H1 (cell line): ENCODE data around the gene LRRTM3. TPM values are rescaled to one million over a fixed set of nuclear protein-coding genes. Genes with fewer than 3 reads are reported as not detected.

Experiments used
- CTCF ChIA-PET: fragments of 300-600 bp; sonication (Branson Sonifier 250); formaldehyde crosslinking; loops from one replicate; lab custom pipeline; 2021; ENCODE audit not compliant: partially characterized antibody; lab: Charles Lee
- POLR2A ChIA-PET: fragments of 300-600 bp; sonication (Branson Sonifier 250); formaldehyde crosslinking; loops from one replicate; lab custom pipeline; 2021; ENCODE audit warnings: inconsistent platforms; ENCODE audit not compliant: partially characterized antibody; lab: Charles Lee
- DNase-seq, 2 experiments: peaks; one replicate each; pipeline versions ENCODE4 v3.0.0 to v3.0.0-alpha.2; 2010 to 2022; ENCODE audit warnings: low spot score in 2 of 2, low read depth in 1 of 2, mixed read lengths in 1 of 2
- FAIRE-seq: peaks from 2 replicates; lab custom pipeline; 2011; peaks lifted over from hg19 to GRCh38; lab: Jason Lieb, UNC
- H2AFZ ChIP-seq: 2 replicates; pipeline ENCODE4 v1.8.1; 2012; ENCODE audit warnings: low read length, inconsistent platforms
- H2AK5ac ChIP-seq: 2 replicates; pipeline ENCODE4 v1.6.1; 2013; ENCODE audit warnings: low read depth, low read length
- H2BK120ac ChIP-seq: replicated peaks from 2 replicates; pipeline ENCODE3; 2013; ENCODE audit warnings: low read depth, low read length, inconsistent platforms
- H2BK12ac ChIP-seq: 2 replicates; pipeline ENCODE4 v1.6.1; 2013; ENCODE audit warnings: low read depth, low read length
- H2BK15ac ChIP-seq: 2 replicates; pipeline ENCODE4 v1.6.1; 2013; ENCODE audit warnings: low read length
- H2BK20ac ChIP-seq: 2 replicates; pipeline ENCODE4 v1.6.1; 2013; ENCODE audit warnings: low read length
- H2BK5ac ChIP-seq: 2 replicates; pipeline ENCODE4 v1.6.1; 2013; ENCODE audit warnings: low read depth, low read length
- H3K14ac ChIP-seq: 2 replicates; pipeline ENCODE4 v1.6.1; 2013; ENCODE audit warnings: inconsistent platforms; ENCODE audit not compliant: insufficient read length
- H3K18ac ChIP-seq: 2 replicates; pipeline ENCODE4 v1.6.1; 2013; ENCODE audit warnings: low read length; ENCODE audit errors: extremely low read depth
- H3K23ac ChIP-seq: 2 replicates; pipeline ENCODE4 v1.6.1; 2013; ENCODE audit warnings: inconsistent platforms; ENCODE audit not compliant: insufficient read length
- H3K23me2 ChIP-seq: 2 replicates; pipeline ENCODE4 v1.6.1; 2013; ENCODE audit warnings: low read depth, low read length
- H3K27ac ChIP-seq: 2 replicates; pipeline ENCODE4 v1.6.1; 2011; ENCODE audit warnings: low read depth, low read length, inconsistent platforms
- H3K27me3 ChIP-seq, 4 experiments: replicated peaks in 1 of 4; 1 replicate in 1 of 4; 2 replicates in 3 of 4; pipeline versions ENCODE4 v1.6.1 to v1.8.1; 2011 to 2013; ENCODE audit warnings: low read length in 3 of 4, mild to moderate bottlenecking in 3 of 4, inconsistent platforms in 2 of 4, mixed read lengths in 2 of 4, moderate library complexity in 1 of 4; ENCODE audit not compliant: control insufficient read depth in 3 of 4, insufficient read depth in 3 of 4; ENCODE audit errors: extremely low read depth in 1 of 4
- H3K36me3 ChIP-seq, 4 experiments: 2 replicates each; pipeline versions ENCODE4 v1.6.1 to v1.8.1; 2011 to 2013; ENCODE audit warnings: mild to moderate bottlenecking in 4 of 4, low read length in 3 of 4, moderate library complexity in 2 of 4, control low read depth in 1 of 4, inconsistent platforms in 1 of 4; ENCODE audit not compliant: insufficient read depth in 4 of 4, control insufficient read depth in 2 of 4
- H3K4ac ChIP-seq: replicated peaks from 2 replicates; pipeline ENCODE3; 2013; ENCODE audit warnings: low read length, low read depth, mixed read lengths, inconsistent platforms; ENCODE audit not compliant: insufficient read length
- H3K4me1 ChIP-seq, 4 experiments: replicated peaks in 1 of 4; 1 replicate in 1 of 4; 2 replicates in 3 of 4; pipeline versions ENCODE4 v1.6.1 to v1.8.1; 2011 to 2013; ENCODE audit warnings: low read length in 3 of 4, inconsistent platforms in 2 of 4, mixed read lengths in 1 of 4; ENCODE audit not compliant: insufficient read depth in 4 of 4, control insufficient read depth in 3 of 4
- H3K4me2 ChIP-seq, 2 experiments: 2 replicates each; pipeline versions ENCODE4 v1.6.1 to v1.8.1; 2011 to 2013; ENCODE audit warnings: low read depth in 2 of 2, low read length in 2 of 2, control low read depth in 1 of 2, inconsistent platforms in 1 of 2, mild to moderate bottlenecking in 1 of 2; ENCODE audit not compliant: insufficient read depth in 1 of 2
- H3K4me3 ChIP-seq, 4 experiments: fragments of 200-600, 300-600 bp in 1 of 4; sonication (generic), shearing (Covaris generic), sonication (Bioruptor Twin) in 1 of 4; 2 replicates each; pipeline versions ENCODE4 v1.5.1 to v1.8.1; 2011 to 2016; ENCODE audit warnings: low read length in 4 of 4, low read depth in 3 of 4, control low read depth in 2 of 4, inconsistent platforms in 2 of 4, mild to moderate bottlenecking in 2 of 4, mixed read lengths in 1 of 4, moderate library complexity in 1 of 4; ENCODE audit not compliant: insufficient read depth in 2 of 4; ENCODE audit errors: extremely low read depth in 1 of 4
- H3K56ac ChIP-seq: replicated peaks from 2 replicates; pipeline ENCODE3; 2013; ENCODE audit warnings: low read depth, mild to moderate bottlenecking, mixed read lengths, low read length, inconsistent platforms; ENCODE audit not compliant: insufficient read length
- H3K79me1 ChIP-seq: 2 replicates; pipeline ENCODE4 v1.6.1; 2013; ENCODE audit warnings: low read depth, low read length, control low read depth
- H3K79me2 ChIP-seq, 2 experiments: 2 replicates each; pipeline versions ENCODE4 v1.6.1 to v1.8.1; 2012 to 2013; ENCODE audit warnings: low read length in 2 of 2, mild to moderate bottlenecking in 2 of 2, inconsistent platforms in 1 of 2; ENCODE audit not compliant: insufficient read depth in 2 of 2, control insufficient read depth in 1 of 2
- H3K9ac ChIP-seq, 4 experiments: replicated peaks in 1 of 4; 1 replicate in 1 of 4; 2 replicates in 3 of 4; pipeline versions ENCODE4 v1.6.1 to v1.8.1; 2011 to 2013; ENCODE audit warnings: low read depth in 3 of 4, low read length in 3 of 4, control low read depth in 2 of 4, mild to moderate bottlenecking in 2 of 4, moderate library complexity in 2 of 4, inconsistent platforms in 1 of 4; ENCODE audit errors: extremely low read depth in 1 of 4
- H3K9me3 ChIP-seq, 2 experiments: 2 replicates each; pipeline versions ENCODE4 v1.6.1 to v1.8.1; 2012 to 2013; ENCODE audit warnings: mild to moderate bottlenecking in 2 of 2, moderate library complexity in 2 of 2, control low read depth in 1 of 2, inconsistent platforms in 1 of 2, low read depth in 1 of 2, low read length in 1 of 2, mixed read lengths in 1 of 2; ENCODE audit not compliant: insufficient read depth in 2 of 2
- H4K20me1 ChIP-seq, 2 experiments: replicated peaks in 1 of 2; 2 replicates each; pipeline versions ENCODE3 to v1.8.1; 2011 to 2013; ENCODE audit warnings: inconsistent platforms in 2 of 2, low read length in 2 of 2, mild to moderate bottlenecking in 1 of 2; ENCODE audit not compliant: insufficient read depth in 2 of 2, control insufficient read depth in 1 of 2
- H4K5ac ChIP-seq: 2 replicates; pipeline ENCODE4 v1.6.1; 2013; ENCODE audit warnings: low read length, low read depth, mixed read lengths, inconsistent platforms; ENCODE audit not compliant: insufficient read length
- H4K8ac ChIP-seq: 2 replicates; pipeline ENCODE4 v1.8.0; 2013; ENCODE audit warnings: mild to moderate bottlenecking, moderate library complexity, low read length, inconsistent platforms; ENCODE audit not compliant: insufficient read depth; ENCODE audit errors: extremely low read depth
- H4K91ac ChIP-seq: replicated peaks from 2 replicates; pipeline ENCODE3; 2013; ENCODE audit warnings: low read length, mixed read lengths, inconsistent platforms; ENCODE audit not compliant: insufficient read length
- BRCA1 ChIP-seq: IDR thresholded peaks from 2 replicates; pipeline ENCODE4 v1.6.1; 2012; ENCODE audit warnings: low read depth, low read length, improper control_type of control experiment
- CBX5 ChIP-seq: fragments of 300-800, 300-1000 bp; sonication (generic); IDR thresholded peaks from 2 replicates; pipeline ENCODE4 v1.7.1; 2016; ENCODE audit warnings: antibody characterized with exemption, low read length, low read depth
- CBX8 ChIP-seq: fragments of 300-800, 300-1000 bp; sonication (generic); IDR thresholded peaks from 2 replicates; pipeline ENCODE4 v1.7.1; 2016; ENCODE audit warnings: low read depth, low read length, borderline replicate concordance
- EGR1 ChIP-seq: IDR thresholded peaks from 2 replicates; pipeline ENCODE4 v1.6.1; 2011; ENCODE audit warnings: low read depth, low read length, borderline replicate concordance
- GABPA ChIP-seq: IDR thresholded peaks from 2 replicates; pipeline ENCODE4 v1.6.1; 2011; ENCODE audit warnings: mild to moderate bottlenecking, low read length, moderate library complexity, borderline replicate concordance; ENCODE audit not compliant: insufficient read depth
- NANOG ChIP-seq: IDR thresholded peaks from 2 replicates; pipeline ENCODE4 v1.6.1; 2011; ENCODE audit warnings: low read length, low read depth, mild to moderate bottlenecking, inconsistent platforms; ENCODE audit not compliant: insufficient read depth, poor library complexity, severe bottlenecking
- RNF2 ChIP-seq: fragments of 200-900, 300-1000 bp; sonication (generic); IDR thresholded peaks from 2 replicates; pipeline ENCODE4 v1.7.1; 2016; ENCODE audit warnings: borderline replicate concordance, low read depth, mild to moderate bottlenecking, antibody characterized with exemption, low read length; ENCODE audit not compliant: poor library complexity, severe bottlenecking; ENCODE audit errors: missing control alignments
- RXRA ChIP-seq: IDR thresholded peaks from 2 replicates; pipeline ENCODE4 v1.6.1; 2011; ENCODE audit warnings: low read depth, mild to moderate bottlenecking, low read length, moderate library complexity; ENCODE audit not compliant: insufficient read depth
- TBP ChIP-seq: IDR thresholded peaks from 2 replicates; pipeline ENCODE4 v1.6.1; 2011; ENCODE audit warnings: low read depth, low read length, improper control_type of control experiment
- ZNF274 ChIP-seq: IDR thresholded peaks from 2 replicates; pipeline ENCODE4 v1.7.0; 2012; ENCODE audit warnings: low read length, borderline replicate concordance; ENCODE audit errors: extremely low read depth
- WGBS, 2 experiments: shearing (Covaris generic) in 1 of 2; methylation state at CpG; one replicate each; pipeline versions ENCODE4 v1.1.6 to v1.1.7; 2013 to 2015; ENCODE audit warnings: low lambda C conversion rate in 2 of 2, mixed read lengths in 2 of 2, inconsistent platforms in 1 of 2, low coverage in 1 of 2, missing lambda C conversion rate in 1 of 2; ENCODE audit not compliant: insufficient replicate concordance in 2 of 2, insufficient coverage in 1 of 2, insufficient read length in 1 of 2; ENCODE audit errors: extremely low coverage in 1 of 2, missing lambda C conversion rate in 1 of 2; 5-methylcytosine and 5-hydroxymethylcytosine counted together
- polyA plus RNA-seq, 7 experiments: library from polyadenylated mRNA; depleted of rRNA in 3 of 7; stranded (reverse) in 5 of 7; unstranded in 2 of 7; fragments of >200 nt in 5 of 7; fragments of 200-250 nt in 2 of 7; gene quantifications; 1 replicate in 5 of 7; 2 replicates in 1 of 7; 4 replicates in 1 of 7; pipeline versions ENCODE4 v1.2.1 to v1.2.3, GENCODE V29; 2011 to 2013; ENCODE audit warnings: missing spikeins in 2 of 7, mixed read lengths in 2 of 7
- total RNA-seq: library from RNA; stranded (reverse); fragmentation: NEBNext Ultra II Directional; extraction: Animal tissue kit (Norgen Biotek cat#: 25700); gene quantifications from 2 replicates; pipeline ENCODE4 v1.2.1, GENCODE V29; 2021
- TF ChIP-seq, protein P1 (sequence below): IDR thresholded peaks from 2 replicates; pipeline ENCODE4 v1.6.1; 2011; ENCODE audit warnings: low read depth, mild to moderate bottlenecking, low read length; ENCODE audit not compliant: insufficient read depth
- TF ChIP-seq, protein P2 (sequence below): IDR thresholded peaks from 2 replicates; pipeline ENCODE4 v1.6.1; 2012; ENCODE audit warnings: inconsistent platforms

Gene LRRTM3
- total and polyA plus RNA-seq, 2 of the 8 experiments (the other 6 are each of a cell fraction or from before 2014, with no cell fraction given): 0.33 to 0.48 TPM

DNA sequence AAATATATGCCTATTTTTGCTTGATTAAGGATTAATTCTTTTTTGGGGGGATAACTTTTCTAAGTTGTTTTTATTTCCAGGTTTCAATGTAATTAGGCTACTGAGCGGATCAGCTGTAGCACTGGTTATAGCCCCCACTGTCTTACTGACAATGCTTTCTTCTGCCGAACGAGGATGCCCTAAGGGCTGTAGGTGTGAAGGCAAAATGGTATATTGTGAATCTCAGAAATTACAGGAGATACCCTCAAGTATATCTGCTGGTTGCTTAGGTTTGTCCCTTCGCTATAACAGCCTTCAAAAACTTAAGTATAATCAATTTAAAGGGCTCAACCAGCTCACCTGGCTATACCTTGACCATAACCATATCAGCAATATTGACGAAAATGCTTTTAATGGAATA lies 1.0 kb downstream of the LRRTM3 start:
- Histone ChIP-seq H3K36me3 (no peaks in the 10 kb centered on the region), H3K4ac (no peak overlapping the region), H2AFZ (no peak overlapping the region), H2BK12ac (no peak overlapping the region), H3K4me1 (peaks cover 2 to 16% (median 12%) of the 10 kb centered on the region in 4 experiments), H3K9me3 (no peaks in the 10 kb centered on the region), H3K4me2 (peak overlapping the region; percentile 69 to 97), H4K91ac (no peak overlapping the region), H3K18ac (no peak overlapping the region), H3K79me1 (no peaks in the 10 kb centered on the region), H3K56ac (no peak overlapping the region), H2BK15ac (no peak overlapping the region), H3K14ac (no peak overlapping the region), H3K4me3 (peak overlapping the region in 1 of 4 experiments; percentile 57; a peak in 2 of 8 replicates), H4K8ac (no peak overlapping the region), H3K23ac (no peak overlapping the region), H4K20me1 (no peaks in the 10 kb centered on the region), H4K5ac (no peak overlapping the region), H3K79me2 (no peaks in the 10 kb centered on the region), H3K27ac (no peak overlapping the region), H2AK5ac (no peak overlapping the region), H3K23me2 (peaks cover 3% of the 10 kb centered on the region; the same call in 1 of the 2 replicates), H3K27me3 (peaks cover 0 to 21% (median 18%) of the 10 kb centered on the region in 4 experiments; a peak in 6 of 7 replicates), H2BK120ac (no peak overlapping the region), H2BK20ac (no peak overlapping the region), H3K9ac (no peak overlapping the region), H2BK5ac (no peak overlapping the region)
- 67% methylated on average over 5 of the region's 5 CpGs; no CpG with 5 or more reads in 1 of the 2 experiments for WGBS, 2 experiments
- no peak for FAIRE-seq
- DNase-seq: no peak
- ChIA-PET POLR2A (no interaction called here), CTCF (interaction anchor here (0.6 to 5.6 kb wide), 7 partner anchors 11 to 594 kb away, joined by 3 to 33 read pairs (median 3); no protein-coding TSS in a partner anchor)
- TF ChIP-seq CBX5 (no peak), GABPA (no peak), RXRA (no peak), RNF2 (no peak), NANOG (no peak), TBP (no peak), BRCA1 (no peak), EGR1 (no peak), CBX8 (no peak), ZNF274 (no peak)
- TF ChIP-seq, protein P1, sequence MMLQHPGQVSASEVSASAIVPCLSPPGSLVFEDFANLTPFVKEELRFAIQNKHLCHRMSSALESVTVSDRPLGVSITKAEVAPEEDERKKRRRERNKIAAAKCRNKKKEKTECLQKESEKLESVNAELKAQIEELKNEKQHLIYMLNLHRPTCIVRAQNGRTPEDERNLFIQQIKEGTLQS: no peak
- TF ChIP-seq, protein P2, sequence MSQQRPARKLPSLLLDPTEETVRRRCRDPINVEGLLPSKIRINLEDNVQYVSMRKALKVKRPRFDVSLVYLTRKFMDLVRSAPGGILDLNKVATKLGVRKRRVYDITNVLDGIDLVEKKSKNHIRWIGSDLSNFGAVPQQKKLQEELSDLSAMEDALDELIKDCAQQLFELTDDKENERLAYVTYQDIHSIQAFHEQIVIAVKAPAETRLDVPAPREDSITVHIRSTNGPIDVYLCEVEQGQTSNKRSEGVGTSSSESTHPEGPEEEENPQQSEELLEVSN: no peak
